Smooth muscle cell of the pulmonary artery (primary cell): ENCODE data around the gene EIF1AD. TPM values are rescaled to one million over a fixed set of nuclear protein-coding genes. Genes with fewer than 3 reads are reported as not detected.

Experiments used
- total RNA-seq: library from RNA; depleted of rRNA; stranded (reverse); fragments of >200 nt; gene quantifications from 2 replicates; pipeline ENCODE4 v1.2.3, GENCODE V29; 2014

The EIF1AD gene, protein sequence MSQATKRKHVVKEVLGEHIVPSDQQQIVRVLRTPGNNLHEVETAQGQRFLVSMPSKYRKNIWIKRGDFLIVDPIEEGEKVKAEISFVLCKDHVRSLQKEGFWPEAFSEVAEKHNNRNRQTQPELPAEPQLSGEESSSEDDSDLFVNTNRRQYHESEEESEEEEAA
- total RNA-seq, result 33.9 and 42.4 TPM in 2 replicates

DNA sequence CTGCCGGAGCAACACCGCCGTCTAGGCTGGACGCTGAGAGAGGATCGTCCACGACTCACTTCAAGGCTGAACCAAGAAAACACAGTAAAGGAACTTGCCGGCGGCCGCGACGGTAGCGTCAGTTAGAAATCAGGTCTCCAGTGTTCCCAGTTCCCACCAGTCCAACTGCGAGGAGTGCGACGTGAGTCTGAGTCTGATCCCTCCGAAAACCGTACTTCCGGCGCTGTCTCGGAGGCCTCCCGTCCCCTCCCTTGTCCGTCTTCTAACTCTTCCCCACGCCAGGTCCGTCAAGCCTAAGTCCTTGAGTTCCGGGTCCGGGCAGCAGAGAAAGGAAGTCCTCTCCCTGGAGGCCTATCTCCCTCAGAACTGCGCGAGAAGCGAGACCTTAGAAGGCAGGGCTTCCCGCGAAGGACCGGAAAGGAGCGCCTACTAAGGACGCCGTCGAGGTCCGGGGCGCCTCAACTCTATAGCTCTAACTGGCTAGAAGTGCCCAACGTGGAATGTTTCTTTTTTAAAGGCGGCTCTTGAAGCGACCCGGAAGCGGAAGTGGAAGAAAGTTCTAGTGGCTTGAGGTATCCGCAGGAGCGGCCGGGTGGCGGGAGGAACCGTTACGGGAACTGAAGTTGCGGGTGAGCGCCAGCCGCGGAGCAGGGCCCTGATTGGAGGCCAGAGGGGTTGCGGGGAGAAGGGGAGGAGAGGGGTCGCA lies at the start of gene EIF1AD, which contains the start of gene BANF1:
TSS of gene EIF1AD (minus strand) at position 216 of the 706 bp plus-strand sequence. CDS start 1,768 bp downstream, outside the sequence.
TSS of gene BANF1 (plus strand) at position 562 of the 706 bp plus-strand sequence. CDS start 748 bp downstream, outside the sequence.

DNA sequence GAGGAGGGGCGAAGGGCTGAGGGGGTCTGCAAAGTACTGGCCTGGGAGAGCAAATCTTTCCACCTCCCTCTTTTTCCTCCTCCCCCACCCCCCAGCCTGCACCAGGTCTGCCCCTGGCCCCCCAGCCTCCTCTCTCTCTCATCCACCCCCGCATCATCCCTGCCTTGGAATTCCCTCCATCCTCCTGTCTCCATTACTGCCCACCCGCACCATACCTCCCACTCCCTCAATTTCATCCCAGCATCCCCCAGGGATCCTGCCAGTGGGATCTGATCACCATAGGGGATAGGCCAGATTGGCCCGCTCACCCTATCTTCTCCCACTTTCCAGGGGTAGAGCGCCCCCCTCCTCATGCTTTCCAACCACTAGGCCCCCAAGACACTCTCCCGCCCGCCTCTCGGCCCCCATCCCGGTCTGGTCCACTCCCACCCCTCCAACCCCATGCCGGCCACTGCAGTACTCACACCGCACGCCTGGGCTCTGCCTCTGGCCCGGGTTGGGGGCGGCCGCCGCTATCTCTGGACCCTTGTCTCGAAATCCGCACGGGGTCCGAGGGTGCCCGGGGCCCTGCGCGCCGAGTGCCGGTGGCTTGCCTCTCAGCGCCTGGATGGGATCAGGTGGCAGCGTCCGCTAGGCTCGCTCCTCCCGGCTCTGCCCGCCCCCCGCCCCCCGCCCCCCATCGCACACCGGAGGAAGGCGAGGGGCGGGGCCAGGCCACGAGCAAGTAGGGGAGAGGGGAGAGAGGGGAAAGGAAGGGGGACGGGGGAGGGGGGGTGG lies 46.8 kb upstream of the EIF1AD start, which contains the start of gene GAL3ST3:
TSS of gene GAL3ST3 (minus strand) at position 615 of the 777 bp plus-strand sequence. CDS start 3,746 bp downstream, outside the sequence.

DNA sequence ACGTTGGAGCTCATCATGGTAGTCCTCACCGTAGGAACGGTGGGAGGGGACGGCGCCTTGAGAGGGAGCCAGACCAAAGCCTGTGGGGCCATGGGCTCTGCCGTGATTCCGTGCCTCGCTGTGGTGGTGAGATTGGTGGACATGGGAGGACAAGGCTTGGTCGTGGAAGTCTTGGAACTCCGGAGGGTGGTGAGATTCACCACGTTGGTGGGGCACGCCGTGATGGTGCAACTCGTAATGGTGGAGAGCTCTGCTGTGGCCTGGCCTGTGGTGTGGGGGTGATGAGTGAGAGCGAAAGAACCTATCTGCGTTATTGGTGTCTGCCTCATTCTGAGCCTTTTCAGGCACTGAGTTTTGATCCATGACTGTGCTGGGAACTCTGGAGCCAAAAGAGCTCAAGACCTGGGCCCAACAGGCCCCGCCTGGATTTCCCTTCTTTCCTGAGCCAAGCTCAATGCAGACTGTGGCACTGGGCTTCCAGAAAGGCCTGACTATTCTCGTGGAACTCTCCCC lies 24.1 kb upstream of the EIF1AD start, which contains the start of gene CATSPER1:
TSS of gene CATSPER1 (minus strand) at position 463 of the 513 bp plus-strand sequence. CDS start at position 363, 100 bp downstream.

DNA sequence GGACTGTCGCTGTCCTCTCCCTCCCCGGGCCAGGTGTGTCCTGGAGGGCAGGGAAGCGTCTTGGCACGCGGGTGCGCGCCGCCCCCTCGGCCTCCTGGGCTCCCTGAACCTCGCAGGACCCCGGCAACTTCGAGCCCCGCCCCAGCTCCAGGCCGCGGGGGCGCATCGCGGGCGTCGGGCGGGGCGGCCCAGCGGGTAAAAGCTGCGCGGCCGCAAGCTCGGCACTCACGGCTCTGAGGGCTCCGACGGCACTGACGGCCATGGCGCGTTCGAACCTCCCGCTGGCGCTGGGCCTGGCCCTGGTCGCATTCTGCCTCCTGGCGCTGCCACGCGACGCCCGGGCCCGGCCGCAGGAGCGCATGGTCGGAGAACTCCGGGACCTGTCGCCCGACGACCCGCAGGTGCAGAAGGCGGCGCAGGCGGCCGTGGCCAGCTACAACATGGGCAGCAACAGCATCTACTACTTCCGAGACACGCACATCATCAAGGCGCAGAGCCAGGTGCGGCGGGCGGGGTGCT lies 9.9 kb upstream of the EIF1AD start, which contains the start of gene CST6:
TSS of gene CST6 (plus strand) at position 224 of the 519 bp plus-strand sequence. CDS start at position 261, 37 bp downstream.

DNA sequence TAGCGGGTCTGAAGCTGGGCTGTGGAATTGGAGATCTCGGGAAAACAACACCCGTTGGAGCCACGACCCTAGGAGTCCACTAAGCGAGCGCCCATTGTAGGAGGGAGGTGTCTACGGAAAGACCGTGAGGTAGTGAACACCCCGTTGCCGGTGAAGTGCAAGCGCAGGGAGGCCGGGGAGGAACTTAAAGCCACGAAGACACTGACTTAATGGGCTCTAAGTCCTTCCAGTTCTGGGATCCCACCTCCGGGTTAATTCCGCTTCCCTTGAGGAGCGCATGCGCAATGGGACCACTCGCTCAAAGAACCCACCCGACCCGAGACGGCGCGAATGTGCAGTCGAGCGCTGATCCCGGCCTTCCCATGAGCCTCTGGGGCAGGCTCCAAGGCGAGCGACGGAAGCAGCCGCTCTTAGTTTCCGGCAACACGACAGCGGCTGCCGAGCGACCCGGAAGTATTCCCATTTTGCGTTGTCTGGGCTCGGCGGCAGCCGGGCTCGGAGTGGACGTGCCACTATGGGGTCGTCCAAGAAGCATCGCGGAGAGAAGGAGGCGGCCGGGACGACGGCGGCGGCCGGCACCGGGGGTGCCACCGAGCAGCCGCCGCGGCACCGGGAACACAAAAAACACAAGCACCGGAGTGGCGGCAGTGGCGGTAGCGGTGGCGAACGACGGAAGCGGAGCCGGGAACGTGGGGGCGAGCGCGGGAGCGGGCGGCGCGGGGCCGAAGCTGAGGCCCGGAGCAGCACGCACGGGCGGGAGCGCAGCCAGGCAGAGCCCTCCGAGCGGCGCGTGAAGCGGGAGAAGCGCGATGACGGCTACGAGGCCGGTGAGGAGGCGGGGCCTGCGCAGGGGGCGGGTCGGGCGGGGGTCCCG lies 40.5 kb downstream of the EIF1AD start, which contains the start of gene SART1:
TSS of gene SART1 (plus strand) at position 468 of the 874 bp plus-strand sequence. CDS start at position 515, 47 bp downstream.

Other genes starting within 250 kb of the EIF1AD start
- 7.6 and 12.5 TPM in 2 replicates for gene AP5B1, start 221.2 kb downstream of the EIF1AD start, total RNA-seq
- not detected in 2 replicates for gene OVOL1, start 215.1 kb downstream of the EIF1AD start, total RNA-seq
- 1.3 and 4.0 TPM in 2 replicates for gene SNX32, start 168.2 kb downstream of the EIF1AD start, total RNA-seq
- 662 and 789 TPM in 2 replicates for gene CFL1, start 144.0 kb downstream of the EIF1AD start, total RNA-seq
- gene MUS81, start 141.7 kb downstream of the EIF1AD start, total RNA-seq, result 35.4 and 52.0 TPM in 2 replicates
- gene EFEMP2, start 129.4 kb downstream of the EIF1AD start, total RNA-seq, result 114 and 154 TPM in 2 replicates
- 0.07 TPM in 1 of 2 replicates, not detected in the other for gene CTSW, start 122.3 kb downstream of the EIF1AD start, total RNA-seq
- 144 and 156 TPM in 2 replicates for gene FIBP, start 113.7 kb downstream of the EIF1AD start, total RNA-seq
- gene CCDC85B, start 111.5 kb downstream of the EIF1AD start, total RNA-seq, result 50.8 and 53.9 TPM in 2 replicates
- 9.8 and 26.0 TPM in 2 replicates for gene FOSL1, start 101.8 kb downstream of the EIF1AD start, total RNA-seq
- 28.4 and 31.1 TPM in 2 replicates for gene C11orf68, start 83.1 kb downstream of the EIF1AD start, total RNA-seq
- 126 and 160 TPM in 2 replicates for gene DRAP1, start 82.7 kb downstream of the EIF1AD start, total RNA-seq
- gene TSGA10IP, start 56.7 kb downstream of the EIF1AD start, total RNA-seq, result not detected in 2 replicates
- 28.2 and 31.3 TPM in 2 replicates for gene SART1, start 40.4 kb downstream of the EIF1AD start, total RNA-seq
- 17.0 and 19.5 TPM in 2 replicates for gene BANF1, start 346 bp upstream of the EIF1AD start, total RNA-seq
- 2.9 and 6.1 TPM in 2 replicates for gene CST6, start 9.9 kb upstream of the EIF1AD start, total RNA-seq
- 0.20 TPM in 1 of 2 replicates, not detected in the other for gene CATSPER1, start 24.3 kb upstream of the EIF1AD start, total RNA-seq
- gene GAL3ST3, start 47.0 kb upstream of the EIF1AD start, total RNA-seq, result 0.13 and 0.59 TPM in 2 replicates
- gene SF3B2, start 50.2 kb upstream of the EIF1AD start, total RNA-seq, result 100 and 118 TPM in 2 replicates
- 47.6 and 75.8 TPM in 2 replicates for gene PACS1, start 68.1 kb upstream of the EIF1AD start, total RNA-seq